HepG2 (cell line): Measurements from ENCODE around the gene PLEKHH1. TPM values are rescaled to one million over a fixed set of nuclear protein-coding genes. Genes with fewer than 3 reads are reported as not detected.

Source experiments
- ATAC-seq: fragments of 200-7000 bp; cut with Tn5 transposase; 3 replicates; pipeline ENCODE4 v1.9.1; 2020; ENCODE audit warnings: mild to moderate bottlenecking, moderate library complexity
- BruUV-seq: library from RNA; stranded (reverse); fragments of 400-500 nt; replicated peaks from 2 replicates; lab custom pipeline; 2021; lab: Mats Ljungman, UMichigan
- CTCF ChIA-PET: fragments of 300-600 bp; formaldehyde crosslinking; extraction: SDS; loops from one replicate; lab custom pipeline; 2021; ENCODE audit warnings: low total read pairs, inconsistent platforms, low intra/inter-chr PET ratio; lab: Yijun Ruan, JAX
- POLR2A ChIA-PET: fragments of 350-600 bp; sonication (Branson Sonifier 250); formaldehyde crosslinking; loops from one replicate; lab custom pipeline; 2020; ENCODE audit warnings: antibody characterized with exemption, inconsistent platforms; lab: Yijun Ruan, JAX
- DNase-seq: peaks from one replicate; pipeline ENCODE4 v3.0.0-alpha.2; 2015; ENCODE audit warnings: low spot score
- FAIRE-seq: peaks from 3 replicates; lab custom pipeline; 2011; peaks lifted over from hg19 to GRCh38; lab: Jason Lieb, UNC
- H2AFZ ChIP-seq: one replicate; pipeline ENCODE4 v1.6.1; 2011; ENCODE audit warnings: low read length, inconsistent platforms
- H3K27ac ChIP-seq: fragments of 300-600 bp; 3 replicates; pipeline ENCODE4 v1.8.0; 2011; ENCODE audit warnings: mixed run types, mild to moderate bottlenecking, mixed read lengths, low read length, inconsistent platforms; ENCODE audit not compliant: insufficient read depth; ENCODE audit errors: extremely low read length
- H3K27me3 ChIP-seq, 2 experiments: fragments of 200-600 bp in 1 of 2; 2 replicates in 1 of 2; 3 replicates in 1 of 2; pipeline versions ENCODE4 v1.6.0 to v1.8.0; 2011; ENCODE audit warnings: low read length in 2 of 2, mild to moderate bottlenecking in 2 of 2, moderate library complexity in 2 of 2, inconsistent platforms in 1 of 2; ENCODE audit not compliant: insufficient read depth in 2 of 2, control insufficient read depth in 1 of 2
- H3K36me3 ChIP-seq, 2 experiments: fragments of 200-600 bp in 1 of 2; replicated peaks in 1 of 2; 2 replicates in 1 of 2; 3 replicates in 1 of 2; pipeline versions ENCODE4 v1.5.1 to v1.8.0; 2011; ENCODE audit warnings: low read length in 2 of 2, inconsistent platforms in 1 of 2; ENCODE audit not compliant: insufficient read depth in 2 of 2, control insufficient read depth in 1 of 2
- H3K4me1 ChIP-seq: 2 replicates; pipeline ENCODE4 v1.5.1; 2012; ENCODE audit warnings: low read length, inconsistent platforms; ENCODE audit not compliant: insufficient read depth
- H3K4me2 ChIP-seq: 2 replicates; pipeline ENCODE4 v1.6.0; 2011; ENCODE audit warnings: low read depth, low read length, inconsistent platforms
- H3K4me3 ChIP-seq, 3 experiments: fragments of 200-600 bp in 1 of 3; sonication (generic), shearing (Covaris generic) in 1 of 3; replicated peaks in 1 of 3; 2 replicates each; pipeline ENCODE4 v1.5.1; 2011 to 2016; ENCODE audit warnings: low read length in 3 of 3, inconsistent platforms in 2 of 3, low read depth in 2 of 3, mild to moderate bottlenecking in 2 of 3, control low read depth in 1 of 3, mixed read lengths in 1 of 3; ENCODE audit not compliant: insufficient read depth in 1 of 3
- H3K79me2 ChIP-seq: one replicate; pipeline ENCODE4 v1.6.1; 2011; ENCODE audit warnings: low read length, inconsistent platforms; ENCODE audit not compliant: insufficient read depth
- H3K9ac ChIP-seq: 2 replicates; pipeline ENCODE4 v1.6.0; 2011; ENCODE audit warnings: mild to moderate bottlenecking, low read depth, low read length, inconsistent platforms; ENCODE audit not compliant: insufficient read depth
- H3K9me3 ChIP-seq: 2 replicates; pipeline ENCODE4 v1.5.1; 2012; ENCODE audit warnings: mild to moderate bottlenecking, low read length
- H4K20me1 ChIP-seq: 2 replicates; pipeline ENCODE4 v1.6.0; 2011; ENCODE audit warnings: inconsistent platforms, mild to moderate bottlenecking, low read length, moderate library complexity; ENCODE audit not compliant: insufficient read depth
- ARID2 ChIP-seq: sonication (generic); formaldehyde crosslinking; IDR thresholded peaks from 2 replicates; pipeline ENCODE4 v1.8.1; 2022; ENCODE audit warnings: mild to moderate bottlenecking, missing genetic modification reagents, borderline replicate concordance
- EEA1 ChIP-seq: sonication (generic); formaldehyde crosslinking; IDR thresholded peaks from 2 replicates; pipeline ENCODE4 v1.5.1; 2020; ENCODE audit warnings: mild to moderate bottlenecking, missing genetic modification reagents, borderline replicate concordance
- GABPA ChIP-seq, 2 experiments: IDR thresholded peaks; 2 replicates each; pipeline ENCODE4 v1.6.1; 2011 to 2016; ENCODE audit warnings: low read depth in 2 of 2, low read length in 1 of 2, missing biosample characterization in 1 of 2, missing genetic modification characterization in 1 of 2
- HIVEP1 ChIP-seq: sonication (generic); formaldehyde crosslinking; IDR thresholded peaks from 2 replicates; pipeline ENCODE4 v1.4.0; 2020; ENCODE audit warnings: mild to moderate bottlenecking, missing genetic modification reagents
- KLF15 ChIP-seq: sonication (generic); formaldehyde crosslinking; IDR thresholded peaks from 2 replicates; pipeline ENCODE4 v1.8.1; 2023; ENCODE audit warnings: borderline replicate concordance, mild to moderate bottlenecking, inconsistent platforms, missing genetic modification reagents, mixed read lengths
- NR2F6 ChIP-seq, 2 experiments: IDR thresholded peaks; 2 replicates each; pipeline ENCODE4 v1.6.1; 2016; ENCODE audit warnings: antibody characterized with exemption in 1 of 2, mild to moderate bottlenecking in 1 of 2
- RXRA ChIP-seq: sonication (generic); formaldehyde crosslinking; IDR thresholded peaks from 2 replicates; pipeline ENCODE4 v1.5.1; 2020; ENCODE audit warnings: missing genetic modification reagents
- TGIF2 ChIP-seq: IDR thresholded peaks from 2 replicates; pipeline ENCODE4 v1.6.1; 2016; ENCODE audit warnings: control low read depth, missing compliant biosample characterization
- WIZ ChIP-seq: sonication (generic); formaldehyde crosslinking; IDR thresholded peaks from 2 replicates; pipeline ENCODE4 v1.5.1; 2020; ENCODE audit warnings: mild to moderate bottlenecking, missing genetic modification reagents
- ZFP82 ChIP-seq: sonication (generic); formaldehyde crosslinking; IDR thresholded peaks from 2 replicates; pipeline ENCODE4 v1.5.1; 2020; ENCODE audit warnings: mild to moderate bottlenecking, missing genetic modification reagents, borderline replicate concordance
- ZNF124 ChIP-seq: sonication (generic); formaldehyde crosslinking; IDR thresholded peaks from 2 replicates; pipeline ENCODE4 v1.4.0; 2020; ENCODE audit warnings: missing genetic modification reagents
- ZNF737 ChIP-seq: sonication (generic); formaldehyde crosslinking; IDR thresholded peaks from 2 replicates; pipeline ENCODE4 v1.5.0; 2020; ENCODE audit warnings: missing genetic modification reagents, mild to moderate bottlenecking, borderline replicate concordance
- ZNF839 ChIP-seq: sonication (generic); formaldehyde crosslinking; IDR thresholded peaks from 2 replicates; pipeline ENCODE4 v1.4.0; 2020; ENCODE audit warnings: missing genetic modification reagents, mild to moderate bottlenecking, borderline replicate concordance
- WGBS: methylation state at CpG from one replicate; pipeline ENCODE4 v1.1.6; 2017; ENCODE audit warnings: low lambda C conversion rate; 5-methylcytosine and 5-hydroxymethylcytosine counted together
- in situ Hi-C: cut with HindIII; loops from 2 replicates; pipeline ENCODE4 v1.10.0; 2017; ENCODE audit warnings: low pct_unique_long_range_greater_than_20kb; ENCODE audit not compliant: extremely low pct_ligation_motif_present
- intact Hi-C: fragments of 100-400 bp; cut with micrococcal nuclease; formaldehyde crosslinking; loops from one replicate; pipeline ENCODE4 v1.10.0; 2022; ENCODE audit not compliant: unreplicated experiment
- polyA plus RNA-seq, 8 experiments: library from polyadenylated mRNA; depleted of rRNA in 3 of 8; stranded (reverse) in 7 of 8; unstranded in 1 of 8; fragments of >200 nt; fragmentation: Illumina TruSeq in 4 of 8; extraction: Trizol in 4 of 8; gene quantifications; 2 replicates each; pipeline versions ENCODE4 v1.2.1 to v1.2.3, GENCODE V29; 2011 to 2016; ENCODE audit warnings: low read depth in 4 of 8, missing spikeins in 1 of 8, mixed read lengths in 1 of 8; ENCODE audit not compliant: insufficient read depth in 1 of 8
- total RNA-seq, 5 experiments: library from RNA; depleted of rRNA; stranded (reverse); fragments of >200 nt; fragmentation: Illumina TruSeq; extraction: Trizol; gene quantifications; 2 replicates each; pipeline ENCODE4 v1.2.3, GENCODE V29; 2016; ENCODE audit warnings: low read depth in 1 of 5
- TF ChIP-seq, protein P1 (sequence below): sonication (generic); formaldehyde crosslinking; IDR thresholded peaks from 2 replicates; pipeline ENCODE4 v1.4.0; 2020; ENCODE audit warnings: missing genetic modification reagents
- TF ChIP-seq, protein P2 (sequence below): sonication (generic); formaldehyde crosslinking; IDR thresholded peaks from 2 replicates; pipeline ENCODE4 v1.4.0; 2020; ENCODE audit warnings: mild to moderate bottlenecking, missing genetic modification reagents

The PLEKHH1 gene
- total and polyA plus RNA-seq, 2 of the 13 experiments (the other 11 are each of a cell fraction or from before 2014, with no cell fraction given) = 8.6 to 15.8 TPM

DNA sequence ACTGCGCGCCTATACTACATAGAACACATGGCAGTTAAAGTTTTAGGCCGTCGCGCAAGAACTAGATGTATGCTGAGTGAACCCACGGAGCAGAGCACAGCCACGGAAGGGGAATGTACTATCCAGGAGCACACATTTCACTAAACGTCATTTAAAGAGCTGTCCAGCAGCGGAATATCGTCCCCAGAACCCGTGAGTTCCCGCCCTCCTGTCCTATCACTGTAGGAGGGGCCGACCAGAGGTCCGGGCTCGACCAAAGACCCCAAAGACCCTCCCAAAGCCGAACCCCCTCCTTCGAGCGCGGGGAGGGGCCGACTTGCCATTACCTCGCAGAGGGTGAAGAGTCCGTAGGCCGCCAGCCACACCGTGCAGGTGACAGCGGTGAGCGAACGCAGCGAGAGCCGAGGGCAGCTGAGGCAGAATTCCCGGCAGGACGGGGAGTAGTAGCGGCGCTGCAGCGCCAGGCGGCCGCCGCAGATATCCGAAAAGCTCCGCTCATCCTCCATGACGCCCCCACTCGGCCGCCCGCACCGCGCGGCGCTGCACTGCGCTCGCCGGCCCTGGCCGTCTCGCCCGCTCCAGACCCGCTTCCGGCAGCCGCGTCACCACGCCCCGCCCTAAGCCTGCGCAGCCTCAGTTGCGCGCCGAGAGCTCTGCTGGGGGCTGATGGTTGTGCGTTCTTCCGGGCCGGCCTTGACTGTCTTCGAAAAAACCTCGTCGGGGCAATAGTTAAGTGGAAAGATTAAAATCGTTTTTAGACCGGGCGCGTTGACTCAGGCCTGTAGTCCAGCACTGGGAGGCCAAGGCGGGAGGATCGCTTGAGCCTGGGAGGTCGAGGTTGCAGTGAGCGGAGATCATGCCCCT, 66.8 kb downstream of the PLEKHH1 start, which contains the start of gene PIGH:
Gene PIGH, minus strand, starts transcription at position 571 of the 864 bp plus-strand sequence. Its CDS starts 65 bp downstream, at position 506.
- intact Hi-C loops (no loop called here), in situ Hi-C loops (loop anchor here (25.0 kb wide), 1 partner anchor 1212 kb away; no protein-coding TSS in a partner anchor)
- no TSS peak for BruUV-seq
- peak within 1 kb of the TSS; percentile 74 for H3K27ac ChIP-seq
- 3% methylated on average over 10 of the region's 77 CpGs for WGBS
- ChIA-PET POLR2A (interaction anchor here (0.6 to 2.4 kb wide), 25 partner anchors 9 to 1225 kb away, joined by 3 to 11 read pairs (median 5); partner anchors contain the start of genes ARG2, RDH11 and ZFYVE26), CTCF (interaction anchor here (2.0 to 2.5 kb wide), 2 partner anchors 67 to 105 kb away, joined by 11 read pairs; no protein-coding TSS in a partner anchor)
- no peaks in the 10 kb centered on the region for H3K9me3 ChIP-seq
- H3K9ac ChIP-seq = peak within 1 kb of the TSS; percentile 77
- no peaks in the 10 kb centered on the region for H4K20me1 ChIP-seq
- FAIRE-seq (no peak), ATAC-seq (peak; percentile 97), DNase-seq (peak; percentile 83)
- peak within 1 kb of the TSS; percentile 82 to 89 (median 87) for H3K4me3 ChIP-seq
- peaks cover 9% of the 10 kb centered on the region for H3K79me2 ChIP-seq
- peaks cover 43% of the 10 kb centered on the region for H3K4me1 ChIP-seq
- H3K36me3 ChIP-seq = no peaks in the 10 kb centered on the region
- H2AFZ ChIP-seq = peak within 1 kb of the TSS; percentile 16
- peak within 1 kb of the TSS; percentile 69 for H3K4me2 ChIP-seq
- no peaks in the 10 kb centered on the region; a peak in 1 of 5 replicates for H3K27me3 ChIP-seq
- TF ChIP-seq GABPA (IDR thresholded peaks at IDR 0.05; ENCODE audit: low read depth, low read length) (peak; percentile 65), GABPA (CRISPR knock-in tag; IDR thresholded peaks at IDR 0.05; ENCODE audit: low read depth) (peak; percentile 73), ZNF737 (CRISPR knock-in tag) (no peak), WIZ (CRISPR knock-in tag) (0 out of 2 replicates have a peak, but pooled peaks have one; percentile 64), EEA1 (CRISPR knock-in tag) (peak; percentile 31; the same call in 1 of the 2 replicates), NR2F6 (IDR thresholded peaks at IDR 0.05) (no peak), NR2F6 (CRISPR knock-in tag; IDR thresholded peaks at IDR 0.05) (no peak), ZNF839 (CRISPR knock-in tag) (no peak), KLF15 (CRISPR knock-in tag) (no peak), TGIF2 (CRISPR knock-in tag) (peak; percentile 43; the same call in 1 of the 2 replicates), ZNF124 (CRISPR knock-in tag) (no peak), HIVEP1 (CRISPR knock-in tag) (0 out of 2 replicates have a peak, but pooled peaks have one; percentile 22), ZFP82 (CRISPR knock-in tag) (peak; percentile 59; the same call in 1 of the 2 replicates), RXRA (CRISPR knock-in tag) (0 out of 2 replicates have a peak, but pooled peaks have one; percentile 12), ARID2 (CRISPR knock-in tag) (peak; percentile 81; the same call in 1 of the 2 replicates)
- TF ChIP-seq, protein P1, sequence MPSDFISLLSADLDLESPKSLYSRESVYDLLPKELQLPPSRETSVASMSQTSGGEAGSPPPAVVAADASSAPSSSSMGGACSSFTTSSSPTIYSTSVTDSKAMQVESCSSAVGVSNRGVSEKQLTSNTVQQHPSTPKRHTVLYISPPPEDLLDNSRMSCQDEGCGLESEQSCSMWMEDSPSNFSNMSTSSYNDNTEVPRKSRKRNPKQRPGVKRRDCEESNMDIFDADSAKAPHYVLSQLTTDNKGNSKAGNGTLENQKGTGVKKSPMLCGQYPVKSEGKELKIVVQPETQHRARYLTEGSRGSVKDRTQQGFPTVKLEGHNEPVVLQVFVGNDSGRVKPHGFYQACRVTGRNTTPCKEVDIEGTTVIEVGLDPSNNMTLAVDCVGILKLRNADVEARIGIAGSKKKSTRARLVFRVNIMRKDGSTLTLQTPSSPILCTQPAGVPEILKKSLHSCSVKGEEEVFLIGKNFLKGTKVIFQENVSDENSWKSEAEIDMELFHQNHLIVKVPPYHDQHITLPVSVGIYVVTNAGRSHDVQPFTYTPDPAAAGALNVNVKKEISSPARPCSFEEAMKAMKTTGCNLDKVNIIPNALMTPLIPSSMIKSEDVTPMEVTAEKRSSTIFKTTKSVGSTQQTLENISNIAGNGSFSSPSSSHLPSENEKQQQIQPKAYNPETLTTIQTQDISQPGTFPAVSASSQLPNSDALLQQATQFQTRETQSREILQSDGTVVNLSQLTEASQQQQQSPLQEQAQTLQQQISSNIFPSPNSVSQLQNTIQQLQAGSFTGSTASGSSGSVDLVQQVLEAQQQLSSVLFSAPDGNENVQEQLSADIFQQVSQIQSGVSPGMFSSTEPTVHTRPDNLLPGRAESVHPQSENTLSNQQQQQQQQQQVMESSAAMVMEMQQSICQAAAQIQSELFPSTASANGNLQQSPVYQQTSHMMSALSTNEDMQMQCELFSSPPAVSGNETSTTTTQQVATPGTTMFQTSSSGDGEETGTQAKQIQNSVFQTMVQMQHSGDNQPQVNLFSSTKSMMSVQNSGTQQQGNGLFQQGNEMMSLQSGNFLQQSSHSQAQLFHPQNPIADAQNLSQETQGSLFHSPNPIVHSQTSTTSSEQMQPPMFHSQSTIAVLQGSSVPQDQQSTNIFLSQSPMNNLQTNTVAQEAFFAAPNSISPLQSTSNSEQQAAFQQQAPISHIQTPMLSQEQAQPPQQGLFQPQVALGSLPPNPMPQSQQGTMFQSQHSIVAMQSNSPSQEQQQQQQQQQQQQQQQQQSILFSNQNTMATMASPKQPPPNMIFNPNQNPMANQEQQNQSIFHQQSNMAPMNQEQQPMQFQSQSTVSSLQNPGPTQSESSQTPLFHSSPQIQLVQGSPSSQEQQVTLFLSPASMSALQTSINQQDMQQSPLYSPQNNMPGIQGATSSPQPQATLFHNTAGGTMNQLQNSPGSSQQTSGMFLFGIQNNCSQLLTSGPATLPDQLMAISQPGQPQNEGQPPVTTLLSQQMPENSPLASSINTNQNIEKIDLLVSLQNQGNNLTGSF = no peak
- TF ChIP-seq, protein P2, sequence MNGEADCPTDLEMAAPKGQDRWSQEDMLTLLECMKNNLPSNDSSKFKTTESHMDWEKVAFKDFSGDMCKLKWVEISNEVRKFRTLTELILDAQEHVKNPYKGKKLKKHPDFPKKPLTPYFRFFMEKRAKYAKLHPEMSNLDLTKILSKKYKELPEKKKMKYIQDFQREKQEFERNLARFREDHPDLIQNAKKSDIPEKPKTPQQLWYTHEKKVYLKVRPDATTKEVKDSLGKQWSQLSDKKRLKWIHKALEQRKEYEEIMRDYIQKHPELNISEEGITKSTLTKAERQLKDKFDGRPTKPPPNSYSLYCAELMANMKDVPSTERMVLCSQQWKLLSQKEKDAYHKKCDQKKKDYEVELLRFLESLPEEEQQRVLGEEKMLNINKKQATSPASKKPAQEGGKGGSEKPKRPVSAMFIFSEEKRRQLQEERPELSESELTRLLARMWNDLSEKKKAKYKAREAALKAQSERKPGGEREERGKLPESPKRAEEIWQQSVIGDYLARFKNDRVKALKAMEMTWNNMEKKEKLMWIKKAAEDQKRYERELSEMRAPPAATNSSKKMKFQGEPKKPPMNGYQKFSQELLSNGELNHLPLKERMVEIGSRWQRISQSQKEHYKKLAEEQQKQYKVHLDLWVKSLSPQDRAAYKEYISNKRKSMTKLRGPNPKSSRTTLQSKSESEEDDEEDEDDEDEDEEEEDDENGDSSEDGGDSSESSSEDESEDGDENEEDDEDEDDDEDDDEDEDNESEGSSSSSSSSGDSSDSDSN (CRISPR knock-in tag) = peak; percentile 96
